Activated naive CD4-positive, alpha-beta T cell treated with anti-CD3 and anti-CD28 coated beads for 36 hours (primary cell): Measurements from ENCODE around the gene FAM110C. TPM values are rescaled to one million over a fixed set of nuclear protein-coding genes. Genes with fewer than 3 reads are reported as not detected.
"Not testable (repeated sequence)": the region's sequence is repeated elsewhere in the genome, so short reads cannot be mapped to it uniquely, and the experiment has no call there.

Experiments used
- CTCF ChIA-PET: fragments of 350-600 bp; sonication (Branson Sonifier 250); formaldehyde crosslinking; loops from one replicate; lab custom pipeline; 2021; ENCODE audit warnings: antibody characterized with exemption; lab: Charles Lee
- DNase-seq: peaks from one replicate; pipeline ENCODE4 v3.0.0-alpha.2; 2020
- H3K27ac Mint-ChIP-seq: one replicate; pipeline ENCODE4 v1.8.0; 2021; ENCODE audit warnings: mild to moderate bottlenecking, mixed read lengths
- H3K27me3 Mint-ChIP-seq: one replicate; pipeline ENCODE4 v1.8.0; 2021; ENCODE audit warnings: low read depth, mixed read lengths
- H3K36me3 Mint-ChIP-seq: one replicate; pipeline ENCODE4 v1.8.0; 2021; ENCODE audit warnings: low read depth, mixed read lengths
- H3K4me1 Mint-ChIP-seq: one replicate; pipeline ENCODE4 v1.8.0; 2021; ENCODE audit warnings: low read depth, mixed read lengths
- H3K4me3 Mint-ChIP-seq: one replicate; pipeline ENCODE4 v1.8.0; 2021; ENCODE audit warnings: mild to moderate bottlenecking, moderate library complexity, mixed read lengths
- H3K9me3 Mint-ChIP-seq: one replicate; pipeline ENCODE4 v1.8.0; 2021; ENCODE audit warnings: mixed read lengths
- intact Hi-C: fragments of 100-400 bp; cut with micrococcal nuclease; formaldehyde crosslinking; loops from one replicate; pipeline ENCODE4 v1.15.1; 2023
- total RNA-seq, 2 experiments: library from RNA; stranded (reverse); gene quantifications; one replicate each; pipeline ENCODE4 v1.2.3, GENCODE V29; 2021

The FAM110C gene
- total RNA-seq, 2 experiments from 2014 or later = 0.10 TPM; not detected in 1

DNA sequence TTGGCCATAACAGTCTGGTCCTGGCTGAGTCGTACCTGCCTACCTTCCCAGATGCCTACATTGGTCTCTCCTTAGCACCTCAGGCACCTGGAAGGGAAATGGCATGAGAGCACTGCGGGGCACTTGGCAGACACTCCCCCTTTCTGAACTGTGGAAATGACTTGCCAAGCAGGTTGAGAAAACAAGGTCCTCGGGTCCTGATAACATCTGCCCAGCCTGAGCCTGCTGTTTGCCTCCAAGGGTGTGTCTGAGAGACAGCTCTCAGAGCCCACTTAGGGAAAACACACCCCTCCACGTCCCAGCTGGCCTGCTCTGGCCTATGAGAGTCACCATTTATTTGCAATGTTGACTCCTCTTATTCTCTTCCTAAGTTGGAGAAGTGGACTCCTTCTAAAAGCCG, 10.5 kb downstream of the FAM110C start:
- H3K9me3 Mint-ChIP-seq = no peaks in the 10 kb centered on the region
- intact Hi-C loops = no loop called here
- no peak overlapping the region for H3K4me3 Mint-ChIP-seq
- H3K4me1 Mint-ChIP-seq = peaks cover 22% of the 10 kb centered on the region
- no peak for DNase-seq
- peaks cover 6% of the 10 kb centered on the region for H3K27me3 Mint-ChIP-seq
- CTCF ChIA-PET = interaction anchor here (1.5 kb wide), 1 partner anchor 24 kb away, joined by 4 read pairs; no protein-coding TSS in a partner anchor
- no peaks in the 10 kb centered on the region for H3K36me3 Mint-ChIP-seq
- no peak overlapping the region for H3K27ac Mint-ChIP-seq

DNA sequence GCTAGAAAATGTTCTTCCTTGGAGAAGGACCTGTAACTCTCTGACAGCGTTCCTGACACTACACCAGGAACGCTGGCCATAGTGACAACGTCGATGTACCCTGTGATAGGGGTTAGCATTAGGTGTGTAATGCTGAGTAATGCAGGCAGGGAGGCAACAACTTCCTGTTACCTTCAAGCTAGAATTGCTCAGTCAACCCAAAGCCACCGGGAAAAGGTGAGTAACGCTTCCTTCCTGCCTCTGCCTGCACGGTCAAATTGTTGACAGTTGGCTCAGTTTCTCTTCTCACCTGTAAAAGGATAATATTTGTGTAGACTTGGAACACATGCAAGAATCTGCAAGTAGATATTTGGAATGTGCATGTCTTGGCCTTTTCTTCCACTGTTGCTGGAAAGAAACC, 12.7 kb downstream of the FAM110C start:
- peaks cover 23% of the 10 kb centered on the region for H3K4me1 Mint-ChIP-seq
- CTCF ChIA-PET = interaction anchor here (0.9 kb wide), 1 partner anchor 213 kb away, joined by 3 read pairs; no protein-coding TSS in a partner anchor
- H3K27ac Mint-ChIP-seq = peak overlapping the region; percentile 77
- intact Hi-C loops = loop anchor here (1.0 kb wide), 1 partner anchor 12 kb away; no protein-coding TSS in a partner anchor
- no peaks in the 10 kb centered on the region for H3K27me3 Mint-ChIP-seq
- H3K9me3 Mint-ChIP-seq = no peaks in the 10 kb centered on the region
- H3K4me3 Mint-ChIP-seq = no peak overlapping the region
- DNase-seq = peak; percentile 81
- no peaks in the 10 kb centered on the region for H3K36me3 Mint-ChIP-seq

DNA sequence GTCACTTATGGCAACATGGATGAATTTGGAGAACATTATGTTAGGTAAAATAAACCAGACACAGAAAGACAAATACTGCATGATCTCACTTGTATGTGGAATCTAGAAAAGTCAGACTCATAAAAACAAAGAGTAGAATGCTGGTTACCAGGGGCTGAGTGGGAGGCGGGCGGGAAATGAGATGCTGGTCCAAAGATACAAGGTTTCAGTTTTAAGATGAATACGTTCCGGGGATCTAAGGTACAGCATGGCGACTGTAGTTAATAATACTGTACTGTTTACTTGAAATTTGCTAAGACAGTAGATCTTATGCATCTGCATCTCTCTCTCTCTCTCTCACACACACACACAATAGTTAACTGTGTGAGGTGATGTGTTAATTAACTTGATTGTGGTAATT, 14.2 kb downstream of the FAM110C start:
- DNase-seq = peak; percentile 53
- Mint-ChIP-seq H3K4me1 (peaks cover 32% of the 10 kb centered on the region), H3K36me3 (no peaks in the 10 kb centered on the region), H3K4me3 (no peak overlapping the region), H3K27ac (no peak overlapping the region), H3K9me3 (no peaks in the 10 kb centered on the region), H3K27me3 (peaks cover 2% of the 10 kb centered on the region)
- intact Hi-C loops = no loop called here
- CTCF ChIA-PET = no interaction called here

DNA sequence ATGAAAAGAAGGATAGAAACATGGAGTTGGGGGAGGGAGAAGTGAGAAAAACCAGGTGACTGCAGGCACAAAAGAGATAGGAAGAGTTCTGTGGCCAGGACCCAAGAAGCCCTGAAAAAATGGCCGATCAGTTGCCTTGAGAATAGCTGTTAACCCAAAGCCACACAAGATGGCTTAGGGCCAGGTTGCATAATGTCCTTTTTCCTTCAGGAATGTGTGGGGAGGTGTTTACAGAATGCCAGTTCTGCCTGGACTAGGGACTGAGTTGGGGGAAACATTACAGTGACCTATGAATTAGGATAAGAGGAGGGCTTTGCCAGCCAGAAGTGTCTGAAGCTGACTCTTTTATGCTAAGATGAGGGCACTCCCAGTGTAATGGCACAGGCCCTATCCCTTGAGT, 17.1 kb downstream of the FAM110C start:
- intact Hi-C loops = no loop called here
- peaks cover 32% of the 10 kb centered on the region for H3K4me1 Mint-ChIP-seq
- H3K27ac Mint-ChIP-seq = no peak overlapping the region
- no peaks in the 10 kb centered on the region for H3K36me3 Mint-ChIP-seq
- H3K27me3 Mint-ChIP-seq = peaks cover 6% of the 10 kb centered on the region
- H3K9me3 Mint-ChIP-seq = no peaks in the 10 kb centered on the region
- DNase-seq = no peak
- no peak overlapping the region for H3K4me3 Mint-ChIP-seq
- CTCF ChIA-PET = no interaction called here

DNA sequence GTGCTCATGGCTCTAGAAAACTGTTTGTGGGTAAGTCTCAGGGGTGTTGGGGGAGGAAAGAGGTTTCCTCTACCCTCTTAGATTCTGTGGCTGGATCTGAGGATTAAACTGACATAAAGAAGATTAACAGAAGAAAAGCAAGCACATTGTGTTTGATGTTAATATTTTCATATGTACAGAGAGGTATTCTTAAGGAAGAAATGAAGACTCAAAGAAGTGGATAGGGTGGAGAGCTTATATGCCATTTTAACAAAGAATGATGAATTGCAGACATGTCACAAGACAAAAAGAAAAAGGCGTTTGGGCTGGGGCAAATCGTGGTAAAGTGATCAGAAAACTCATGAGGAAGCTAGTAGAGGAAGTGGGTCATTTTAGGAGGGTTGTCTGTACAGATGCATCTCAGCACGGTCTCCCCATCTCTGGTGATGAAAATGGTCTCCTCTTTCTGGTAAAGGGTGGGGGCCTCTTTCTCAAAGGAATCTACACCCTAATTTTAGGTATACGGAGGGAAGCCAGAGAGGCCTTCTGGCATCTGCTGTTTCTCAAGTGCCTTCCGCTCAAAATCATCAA, 17.8 kb downstream of the FAM110C start:
- Mint-ChIP-seq H3K4me1 (peaks cover 29% of the 10 kb centered on the region), H3K27ac (no peak overlapping the region), H3K4me3 (no peak overlapping the region), H3K9me3 (no peaks in the 10 kb centered on the region), H3K36me3 (no peaks in the 10 kb centered on the region), H3K27me3 (peaks cover 6% of the 10 kb centered on the region)
- CTCF ChIA-PET = interaction anchor here (1.0 kb wide), 1 partner anchor 11 kb away, joined by 3 read pairs; no protein-coding TSS in a partner anchor
- intact Hi-C loops = no loop called here
- DNase-seq = no peak

DNA sequence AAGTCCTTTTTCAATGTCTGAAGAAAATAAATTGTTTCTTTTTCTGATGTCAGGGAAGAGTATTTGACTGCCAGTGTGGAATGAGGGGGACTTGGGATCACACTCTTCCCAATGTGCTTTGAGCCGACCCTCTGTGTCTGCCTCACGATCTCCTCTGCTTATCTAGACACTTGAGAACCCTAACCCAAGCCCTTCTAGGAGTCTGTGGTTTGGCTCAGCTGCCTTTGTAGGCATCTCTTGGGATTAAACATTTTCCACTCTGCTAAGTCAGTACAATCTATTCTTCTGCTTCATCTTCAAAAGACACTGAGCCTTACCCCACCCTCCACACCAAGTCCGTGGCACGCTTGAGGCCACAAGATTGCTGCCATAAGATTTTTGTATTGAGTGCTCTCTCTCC, 19.4 kb downstream of the FAM110C start:
- peaks cover 6% of the 10 kb centered on the region for H3K27me3 Mint-ChIP-seq
- no peak overlapping the region for H3K27ac Mint-ChIP-seq
- peaks cover 19% of the 10 kb centered on the region for H3K4me1 Mint-ChIP-seq
- no peak overlapping the region for H3K4me3 Mint-ChIP-seq
- H3K36me3 Mint-ChIP-seq = no peaks in the 10 kb centered on the region
- intact Hi-C loops = no loop called here
- DNase-seq = no peak
- CTCF ChIA-PET = no interaction called here
- no peaks in the 10 kb centered on the region for H3K9me3 Mint-ChIP-seq

DNA sequence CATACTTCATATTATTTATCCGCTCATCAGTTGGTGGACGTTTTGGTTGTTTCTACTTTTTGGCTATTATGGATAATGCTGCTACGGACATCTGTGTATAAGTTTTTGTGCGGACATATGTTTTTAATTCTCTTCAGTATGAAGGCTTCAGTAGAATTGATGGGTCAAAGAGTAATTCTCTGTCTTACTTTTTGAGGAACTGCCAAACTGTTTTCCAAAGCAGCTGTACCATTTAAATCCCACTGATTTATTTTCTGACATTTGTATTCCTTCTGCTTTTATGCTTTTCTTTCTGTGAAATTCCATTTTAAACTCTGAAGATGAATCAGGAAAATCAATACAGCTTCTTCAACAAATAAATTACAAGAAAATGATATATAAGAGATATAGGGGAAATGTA, 20.8 kb downstream of the FAM110C start:
- Mint-ChIP-seq H3K4me1 (peaks cover 18% of the 10 kb centered on the region), H3K27me3 (peaks cover 6% of the 10 kb centered on the region), H3K36me3 (no peaks in the 10 kb centered on the region), H3K4me3 (no peak overlapping the region), H3K27ac (no peak overlapping the region), H3K9me3 (no peaks in the 10 kb centered on the region)
- CTCF ChIA-PET = no interaction called here
- DNase-seq = no peak
- intact Hi-C loops = no loop called here

DNA sequence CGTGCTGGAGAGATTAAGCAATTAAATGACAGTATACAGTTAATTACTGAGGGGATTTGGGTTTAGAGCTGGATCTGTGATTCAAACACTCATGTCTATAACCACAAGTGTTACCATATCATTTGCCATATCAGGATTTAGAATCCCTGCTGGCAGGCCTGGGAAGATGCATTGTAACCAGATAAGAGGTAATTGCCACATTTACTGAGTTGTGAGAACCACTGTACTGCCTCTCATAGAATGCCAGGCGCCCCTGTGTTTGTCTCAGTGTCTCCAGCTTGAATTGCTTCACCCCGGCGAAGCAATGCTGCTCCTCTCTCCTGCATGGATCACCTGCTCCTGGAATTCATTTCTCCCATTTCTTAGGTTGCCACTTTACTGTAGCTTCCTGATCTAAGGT, 21.7 kb downstream of the FAM110C start:
- H3K27me3 Mint-ChIP-seq, DNase-seq, H3K27ac Mint-ChIP-seq, intact Hi-C loops, H3K4me3 Mint-ChIP-seq, H3K9me3 Mint-ChIP-seq, CTCF ChIA-PET, H3K36me3 Mint-ChIP-seq: not testable (repeated sequence)
- H3K4me1 Mint-ChIP-seq = peaks cover 18% of the 10 kb centered on the region

DNA sequence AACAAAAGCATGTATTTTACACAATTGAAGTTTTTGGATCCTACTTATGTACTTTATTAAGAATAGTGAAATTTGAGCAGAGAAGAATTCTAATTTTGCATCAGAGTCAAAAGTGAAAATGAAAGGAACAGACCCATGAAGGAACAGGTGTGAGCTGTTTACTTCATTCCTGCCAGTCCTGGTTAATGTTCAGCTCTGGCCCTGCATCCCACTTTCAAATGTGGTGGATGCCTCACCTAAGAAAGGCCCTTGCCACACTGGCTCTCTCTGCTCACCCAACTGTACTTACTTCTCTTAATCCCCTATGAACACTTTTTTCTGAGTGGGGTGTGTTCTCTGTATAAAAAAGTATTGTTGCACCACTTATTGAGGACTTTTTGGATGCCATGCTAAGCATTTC, 22.2 kb downstream of the FAM110C start:
- Mint-ChIP-seq H3K4me3 (no peak overlapping the region), H3K4me1 (peaks cover 18% of the 10 kb centered on the region), H3K27me3 (peaks cover 8% of the 10 kb centered on the region), H3K36me3 (no peaks in the 10 kb centered on the region), H3K27ac (no peak overlapping the region), H3K9me3 (no peaks in the 10 kb centered on the region)
- CTCF ChIA-PET = interaction anchor here (1.2 kb wide), 1 partner anchor 13 kb away, joined by 5 read pairs; no protein-coding TSS in a partner anchor
- intact Hi-C loops = no loop called here
- peak; percentile 13 for DNase-seq

DNA sequence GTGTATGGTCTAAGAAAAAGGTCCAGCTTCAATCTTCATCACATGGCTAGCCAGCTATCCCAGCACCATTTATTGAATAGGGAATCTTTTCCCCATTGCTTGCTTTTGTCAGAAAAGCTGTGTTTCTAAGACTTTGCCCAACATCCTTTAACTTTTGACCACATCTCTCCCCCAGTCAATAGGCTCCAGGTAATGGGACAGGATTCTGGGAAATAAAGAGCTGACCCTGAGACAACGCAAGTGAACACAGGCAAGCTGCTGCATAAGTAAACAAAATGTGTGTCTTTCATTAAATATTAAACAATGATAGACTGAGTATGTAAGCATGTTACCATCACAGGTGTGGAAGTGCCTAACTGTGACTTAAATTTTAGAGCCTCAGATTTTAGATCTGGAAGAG, 23.0 kb downstream of the FAM110C start:
- CTCF ChIA-PET = interaction anchor here (0.7 to 1.2 kb wide), 4 partner anchors 12 to 169 kb away, joined by 3 to 5 read pairs (median 4); no protein-coding TSS in a partner anchor
- intact Hi-C loops = no loop called here
- H3K27ac Mint-ChIP-seq = no peak overlapping the region
- H3K4me3 Mint-ChIP-seq = no peak overlapping the region
- no peaks in the 10 kb centered on the region for H3K36me3 Mint-ChIP-seq
- peaks cover 8% of the 10 kb centered on the region for H3K27me3 Mint-ChIP-seq
- H3K9me3 Mint-ChIP-seq = no peaks in the 10 kb centered on the region
- peaks cover 13% of the 10 kb centered on the region for H3K4me1 Mint-ChIP-seq
- DNase-seq = no peak

DNA sequence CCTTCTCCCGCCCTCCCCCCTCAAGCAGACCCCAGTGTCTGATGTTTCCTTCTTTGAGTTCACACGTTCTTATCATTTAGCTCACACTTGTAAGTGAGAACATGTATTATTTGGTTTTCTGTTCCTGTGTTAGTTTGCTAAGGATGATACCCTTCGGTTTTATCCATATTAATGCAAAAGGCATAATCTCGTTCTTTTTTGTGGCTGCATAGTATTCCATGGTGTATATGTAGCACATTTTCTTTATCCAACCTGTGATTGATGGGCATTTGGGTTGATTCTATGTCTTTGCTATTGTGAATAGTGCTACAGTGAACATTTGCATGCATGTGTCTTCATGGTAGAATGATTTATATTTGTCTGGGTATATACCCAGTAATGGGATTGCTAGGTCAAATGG, 24.1 kb downstream of the FAM110C start:
- H3K27ac Mint-ChIP-seq, H3K4me3 Mint-ChIP-seq, DNase-seq, intact Hi-C loops, H3K36me3 Mint-ChIP-seq, H3K9me3 Mint-ChIP-seq, H3K4me1 Mint-ChIP-seq, H3K27me3 Mint-ChIP-seq: not testable (repeated sequence)
- CTCF ChIA-PET = interaction anchor here (0.6 to 2.1 kb wide), 3 partner anchors 11 to 547 kb away, joined by 3 to 8 read pairs (median 3); no protein-coding TSS in a partner anchor

DNA sequence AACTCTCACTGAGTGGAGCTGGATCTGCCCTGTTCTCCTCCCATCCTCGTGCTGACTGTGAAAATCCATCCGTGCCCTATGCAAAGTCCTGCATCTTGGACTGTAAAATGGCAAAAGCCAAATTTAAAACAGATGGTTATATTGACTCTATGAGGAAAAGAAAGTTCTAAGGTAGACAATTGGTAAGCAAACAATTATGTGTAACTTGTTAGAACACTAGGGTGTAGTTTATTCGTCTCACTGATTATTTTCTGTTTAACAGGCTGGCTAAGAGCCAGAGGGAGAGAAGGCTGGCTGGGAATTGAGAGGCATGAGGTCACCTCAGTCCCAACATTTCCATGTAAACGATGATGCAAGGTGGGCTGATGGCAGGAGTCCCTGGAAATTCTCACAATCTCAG, 26.0 kb downstream of the FAM110C start:
- DNase-seq, H3K27me3 Mint-ChIP-seq, H3K27ac Mint-ChIP-seq, H3K4me3 Mint-ChIP-seq, H3K36me3 Mint-ChIP-seq, intact Hi-C loops, H3K4me1 Mint-ChIP-seq, H3K9me3 Mint-ChIP-seq: not testable (repeated sequence)
- CTCF ChIA-PET = interaction anchor here (2.2 kb wide), 1 partner anchor 122 kb away, joined by 8 read pairs; no protein-coding TSS in a partner anchor

DNA sequence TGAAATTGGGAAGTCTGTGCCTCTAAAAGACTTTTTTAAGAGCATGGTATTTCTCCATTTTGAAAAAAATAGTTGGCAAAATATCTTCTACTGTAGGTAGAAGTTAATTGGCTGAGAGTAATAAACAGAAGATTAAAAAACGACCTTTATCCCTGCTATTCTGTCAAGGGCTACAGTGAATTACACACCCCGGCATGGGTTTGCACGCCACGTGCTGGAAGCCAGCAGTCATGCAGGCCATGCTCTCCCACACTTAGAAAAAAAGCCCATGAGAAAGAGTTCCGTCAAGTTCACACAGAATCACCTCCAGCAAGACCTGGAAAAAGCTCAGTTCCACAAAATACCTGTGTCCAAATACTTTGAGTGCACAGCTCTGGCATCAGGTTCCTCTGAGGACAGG, 26.8 kb downstream of the FAM110C start:
- no peak for DNase-seq
- intact Hi-C loops = no loop called here
- Mint-ChIP-seq H3K27me3 (peaks cover 10% of the 10 kb centered on the region), H3K4me1 (peaks cover 7% of the 10 kb centered on the region), H3K4me3 (no peak overlapping the region), H3K36me3 (no peaks in the 10 kb centered on the region), H3K9me3 (no peaks in the 10 kb centered on the region), H3K27ac (no peak overlapping the region)
- CTCF ChIA-PET = interaction anchor here (0.6 to 2.2 kb wide), 2 partner anchors 44 to 123 kb away, joined by 4 to 8 read pairs; no protein-coding TSS in a partner anchor
